Loucy (cell line): ENCODE measurements around the gene ANKRD1.
"Not testable (repeated sequence)": the region's sequence is repeated elsewhere in the genome, so short reads cannot be mapped to it uniquely, and the experiment has no call there.

ENCODE experiments used
- H2AFZ ChIP-seq: fragments of 200-600 bp; sonication (generic); 2 replicates; pipeline ENCODE4 v1.6.0; 2016; ENCODE audit warnings: antibody characterized with exemption, mild to moderate bottlenecking, low read length, moderate library complexity
- H3F3A ChIP-seq: fragments of 200-600 bp; 2 replicates; pipeline ENCODE4 v1.6.0; 2016; ENCODE audit warnings: antibody characterized with exemption, low read depth, mild to moderate bottlenecking
- H3K27me3 ChIP-seq: fragments of 200-600 bp; sonication (generic); 2 replicates; pipeline ENCODE4 v1.6.1; 2014; ENCODE audit warnings: low read length, mild to moderate bottlenecking; ENCODE audit not compliant: insufficient read depth, poor library complexity, severe bottlenecking
- H3K36me3 ChIP-seq: fragments of 200-600 bp; sonication (generic); 2 replicates; pipeline ENCODE4 v1.6.1; 2016; ENCODE audit warnings: low read length; ENCODE audit not compliant: insufficient read depth
- H3K4me1 ChIP-seq: fragments of 200-600 bp; sonication (generic); 2 replicates; pipeline ENCODE4 v1.5.1; 2014; ENCODE audit warnings: low read length, mild to moderate bottlenecking; ENCODE audit not compliant: insufficient read depth, poor library complexity, severe bottlenecking
- H3K4me2 ChIP-seq: fragments of 200-600 bp; sonication (generic); 2 replicates; pipeline ENCODE4 v1.6.0; 2014; ENCODE audit warnings: antibody characterized with exemption, low read length, low read depth, mild to moderate bottlenecking; ENCODE audit not compliant: poor library complexity, severe bottlenecking
- H3K4me3 ChIP-seq: fragments of 200-600 bp; sonication (generic); 2 replicates; pipeline ENCODE4 v1.5.1; 2014; ENCODE audit warnings: low read length, mild to moderate bottlenecking, mixed read lengths; ENCODE audit not compliant: poor library complexity, severe bottlenecking
- H3K79me2 ChIP-seq: fragments of 200-600 bp; sonication (generic); 2 replicates; pipeline ENCODE4 v1.6.1; 2014; ENCODE audit warnings: low read length; ENCODE audit not compliant: insufficient read depth
- H3K9ac ChIP-seq: fragments of 200-600 bp; sonication (generic); 2 replicates; pipeline ENCODE4 v1.6.0; 2014; ENCODE audit warnings: mild to moderate bottlenecking, low read depth, low read length, moderate library complexity; ENCODE audit not compliant: poor library complexity, severe bottlenecking
- H3K9me2 ChIP-seq: fragments of 200-600 bp; sonication (generic); replicated peaks from 2 replicates; pipeline ENCODE4 v1.6.1; 2016; ENCODE audit warnings: low read depth, low read length, mixed read lengths
- H3K9me3 ChIP-seq: fragments of 200-600 bp; sonication (generic); 2 replicates; pipeline ENCODE4 v1.6.1; 2014; ENCODE audit warnings: mild to moderate bottlenecking, antibody characterized with exemption, low read length, low read depth; ENCODE audit not compliant: insufficient read depth
- H4K20me1 ChIP-seq: fragments of 200-600 bp; sonication (generic); 2 replicates; pipeline ENCODE4 v1.6.0; 2014; ENCODE audit warnings: antibody characterized with exemption, low read length, mild to moderate bottlenecking; ENCODE audit not compliant: insufficient read depth, poor library complexity, severe bottlenecking
- CTCF ChIP-seq: fragments of 200-600 bp; sonication (generic); conservative IDR thresholded peaks from 2 replicates; pipeline ENCODE4 v1.5.1; 2014; ENCODE audit warnings: mild to moderate bottlenecking, antibody characterized with exemption, low read length
- EZH2phosphoT487 ChIP-seq: fragments of 200-600 bp; IDR thresholded peaks from 2 replicates; pipeline ENCODE4 v1.6.1; 2018; ENCODE audit warnings: antibody characterized with exemption, mild to moderate bottlenecking, moderate library complexity, borderline replicate concordance

Gene ANKRD1

DNA sequence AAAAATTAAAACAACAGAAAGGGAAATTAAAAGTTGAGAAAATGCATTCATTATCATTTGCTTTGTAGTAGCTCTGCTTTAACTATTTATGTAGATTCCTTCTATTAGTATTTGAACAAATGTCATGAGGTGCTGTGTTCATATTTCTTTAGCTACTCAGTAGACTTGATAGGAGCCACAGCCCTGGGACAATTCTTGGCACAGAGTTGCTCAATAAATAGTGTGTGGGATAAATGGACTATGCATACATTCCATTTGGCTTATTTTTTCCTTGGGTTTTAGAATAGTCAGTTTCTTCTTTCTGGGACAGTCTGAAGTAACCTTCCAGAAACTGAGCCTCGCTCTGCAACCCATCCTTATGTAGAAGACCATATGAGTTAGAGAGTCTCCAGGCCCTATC, 35.7 kb downstream of the ANKRD1 start:
- H2AFZ ChIP-seq: no peak overlapping the region
- peaks cover 65% of the 10 kb centered on the region for H3K36me3 ChIP-seq
- no peak overlapping the region for H3K4me3 ChIP-seq
- no peaks in the 10 kb centered on the region for H3K9me3 ChIP-seq
- no peaks in the 10 kb centered on the region for H4K20me1 ChIP-seq
- H3K79me2 ChIP-seq: no peaks in the 10 kb centered on the region
- no peak overlapping the region for H3K9ac ChIP-seq
- H3K9me2 ChIP-seq: no peaks in the 10 kb centered on the region
- TF ChIP-seq CTCF: no peak
- no peak for TF ChIP-seq EZH2phosphoT487
- H3K4me1 ChIP-seq: no peaks in the 10 kb centered on the region
- H3F3A ChIP-seq: no peaks in the 10 kb centered on the region
- no peak overlapping the region for H3K4me2 ChIP-seq
- no peaks in the 10 kb centered on the region for H3K27me3 ChIP-seq

DNA sequence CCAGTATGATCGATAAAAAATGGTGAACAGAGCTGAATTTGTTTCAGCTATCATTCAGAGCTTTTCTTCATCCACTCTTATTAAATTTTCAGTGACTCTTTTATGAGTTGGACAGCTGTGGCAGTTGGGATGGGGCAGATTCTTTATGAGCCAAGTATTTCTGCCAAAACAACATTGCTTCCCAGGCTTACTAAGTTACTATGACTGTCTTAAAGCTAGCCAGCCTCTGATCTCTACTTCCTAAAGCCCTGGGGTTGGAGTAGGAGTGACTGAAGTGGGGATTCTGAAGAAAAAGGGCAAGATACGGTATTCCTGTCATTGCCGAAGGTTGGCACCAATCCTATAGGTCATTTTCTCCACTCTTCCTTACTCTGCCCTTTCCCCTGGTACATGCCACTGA, 36.5 kb downstream of the ANKRD1 start:
- no peak overlapping the region for H3K4me3 ChIP-seq
- no peak overlapping the region for H2AFZ ChIP-seq
- peaks cover 62% of the 10 kb centered on the region for H3K36me3 ChIP-seq
- no peaks in the 10 kb centered on the region for H3K4me1 ChIP-seq
- peaks cover 3% of the 10 kb centered on the region for H4K20me1 ChIP-seq
- H3F3A ChIP-seq: no peaks in the 10 kb centered on the region
- H3K9me2 ChIP-seq: no peaks in the 10 kb centered on the region
- TF ChIP-seq EZH2phosphoT487 (no peak), CTCF (no peak)
- no peaks in the 10 kb centered on the region for H3K79me2 ChIP-seq
- no peaks in the 10 kb centered on the region for H3K9me3 ChIP-seq
- H3K27me3 ChIP-seq: no peaks in the 10 kb centered on the region
- H3K9ac ChIP-seq: no peak overlapping the region
- no peak overlapping the region for H3K4me2 ChIP-seq

DNA sequence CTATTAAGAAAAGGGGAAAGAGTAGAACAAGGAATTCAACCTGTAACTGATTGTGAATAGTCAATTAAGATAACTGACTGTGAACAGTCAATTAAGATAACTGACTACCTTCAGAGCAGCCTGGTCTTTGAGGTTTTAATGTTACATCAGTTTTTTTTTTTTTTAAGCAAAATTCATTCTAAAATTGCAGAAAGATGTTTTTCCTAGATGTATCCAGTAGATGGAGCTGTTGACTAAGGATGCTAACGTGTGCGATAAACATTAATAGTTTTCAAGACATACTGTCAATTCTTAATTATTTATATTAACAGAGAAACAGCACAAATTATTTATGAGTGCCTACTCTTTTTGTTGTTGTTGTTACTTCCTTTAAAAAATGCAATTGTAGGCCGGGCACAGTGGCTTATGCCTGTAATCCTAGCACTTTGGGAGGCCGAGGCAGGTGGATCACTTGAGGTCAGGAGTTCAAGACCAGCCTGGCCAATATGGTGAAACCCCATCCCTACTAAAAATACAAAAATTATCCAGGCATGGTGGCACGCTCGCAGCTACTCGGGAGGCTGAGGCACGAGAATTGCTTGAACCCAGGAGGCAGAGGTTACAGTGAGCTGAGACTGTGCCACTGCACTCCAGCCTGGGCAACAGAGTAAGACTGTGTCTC, 40.7 kb downstream of the ANKRD1 start:
- not testable (repeated sequence) for H3K4me2 ChIP-seq, H3K79me2 ChIP-seq, H4K20me1 ChIP-seq, H3F3A ChIP-seq, H3K9ac ChIP-seq, H3K9me2 ChIP-seq, H2AFZ ChIP-seq, H3K4me3 ChIP-seq, H3K27me3 ChIP-seq, H3K9me3 ChIP-seq, H3K4me1 ChIP-seq
- TF ChIP-seq CTCF: peak; percentile 73
- peaks cover 60% of the 10 kb centered on the region for H3K36me3 ChIP-seq
